HG03460 (cell line): ENCODE results near the gene HYOU1.
A peak's percentile ranks its signal among the peaks of the same experiment; 100 is the strongest.
"Not testable (repeated sequence)": the region's sequence is repeated elsewhere in the genome, so short reads cannot be mapped to it uniquely, and the experiment has no call there.

ENCODE experiments used
- ATAC-seq: cut with Tn5 transposase; IDR thresholded peaks from one replicate; pipeline ENCODE4 v1.9.1; 2021; ENCODE audit not compliant: unreplicated experiment

HYOU1 gene

GRCh38 chr11:119057000-119057769 is at the start of gene HYOU1:
Gene HYOU1 (minus strand): TSS chr11:119057205. CDS start chr11:119056160, 1,045 bp downstream.
- ATAC-seq, result peak; percentile 89

- ATAC-seq, result no peak
Measured at GRCh38 chr11:119103793-119104192, 46.8 kb upstream of the HYOU1 start.

- not testable (repeated sequence) for ATAC-seq
Measured at GRCh38 chr11:119103161-119103664, 46.2 kb upstream of the HYOU1 start.

GRCh38 chr11:119101759-119102423 is 44.9 kb upstream of the HYOU1 start, which contains the start of gene DPAGT1:
Gene DPAGT1 (minus strand): TSS chr11:119101853. CDS start chr11:119101655, 198 bp downstream.
- ATAC-seq, result peak; percentile 74

GRCh38 chr11:119100994-119101758 is 44.2 kb upstream of the HYOU1 start:
- ATAC-seq, result peak; percentile 14

GRCh38 chr11:119100246-119100970 is 43.4 kb upstream of the HYOU1 start:
- ATAC-seq, result no peak

- no peak for ATAC-seq
Measured at GRCh38 chr11:119099711-119100110, 42.7 kb upstream of the HYOU1 start.

GRCh38 chr11:119095066-119095880 is 38.3 kb upstream of the HYOU1 start:
- ATAC-seq, result peak; percentile 79

- peak; percentile 39 for ATAC-seq
Measured at GRCh38 chr11:119094816-119095065, 37.7 kb upstream of the HYOU1 start.

GRCh38 chr11:119093942-119094815 is 37.2 kb upstream of the HYOU1 start:
- peak; percentile 2 for ATAC-seq

GRCh38 chr11:119092880-119093842 is 36.2 kb upstream of the HYOU1 start:
- no peak for ATAC-seq

GRCh38 chr11:119091966-119092879 is 35.2 kb upstream of the HYOU1 start:
- ATAC-seq, result no peak

GRCh38 chr11:119091178-119091577 is 34.2 kb upstream of the HYOU1 start:
- no peak for ATAC-seq

GRCh38 chr11:119089319-119089718 is 32.3 kb upstream of the HYOU1 start:
- no peak for ATAC-seq

GRCh38 chr11:119088406-119088805 is 31.4 kb upstream of the HYOU1 start:
- no peak for ATAC-seq

GRCh38 chr11:119087747-119088241 is 30.8 kb upstream of the HYOU1 start:
- no peak for ATAC-seq

- ATAC-seq, result no peak
Measured at GRCh38 chr11:119087123-119087522, 30.1 kb upstream of the HYOU1 start.
